Stimulated activated CD4-positive, alpha-beta T cell treated with anti-CD3 and anti-CD28 coated beads, TNF-alpha, amount 100 ng/mL, for 48 hours (primary cell): Measurements from ENCODE around the gene TUBA4B.
A peak's percentile ranks its signal among the peaks of the same experiment; 100 is the strongest.
"Not testable (repeated sequence)": the region's sequence is repeated elsewhere in the genome, so short reads cannot be mapped to it uniquely, and the experiment has no call there.

Source experiments
- DNase-seq, 3 donors: peaks; one replicate each; pipeline ENCODE4 v3.0.0-alpha.2; 2020; ENCODE audit warnings: low read depth in 3 of 3

TUBA4B gene

DNA sequence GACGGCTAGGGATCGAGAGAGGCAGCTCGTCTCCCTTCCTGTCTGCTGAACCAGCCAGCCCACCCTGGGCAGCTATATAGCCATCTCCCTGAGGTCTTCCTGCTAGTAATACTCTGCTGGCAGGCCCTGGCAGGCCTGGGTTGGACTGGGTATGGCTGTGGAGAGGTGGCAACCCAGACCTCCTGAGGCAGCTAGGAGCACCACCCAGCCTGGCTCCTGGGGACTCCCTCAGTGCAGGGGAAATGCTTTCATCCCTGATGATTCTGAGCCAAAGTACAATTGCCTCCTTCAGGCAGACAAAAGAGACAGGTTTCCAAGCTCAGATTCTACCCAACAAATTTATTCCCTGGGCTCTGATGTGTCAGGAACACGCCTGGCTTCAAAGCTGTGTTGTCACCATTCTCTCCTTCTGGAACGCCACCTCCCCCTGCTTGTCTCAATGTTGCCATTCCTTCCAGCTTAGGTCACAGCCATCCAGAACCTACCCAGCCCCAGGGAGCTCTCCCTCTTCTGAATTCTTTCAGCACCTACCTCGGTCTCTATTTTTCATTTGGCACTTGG lies 21.4 kb downstream of the TUBA4B start:
- no peak for DNase-seq

DNA sequence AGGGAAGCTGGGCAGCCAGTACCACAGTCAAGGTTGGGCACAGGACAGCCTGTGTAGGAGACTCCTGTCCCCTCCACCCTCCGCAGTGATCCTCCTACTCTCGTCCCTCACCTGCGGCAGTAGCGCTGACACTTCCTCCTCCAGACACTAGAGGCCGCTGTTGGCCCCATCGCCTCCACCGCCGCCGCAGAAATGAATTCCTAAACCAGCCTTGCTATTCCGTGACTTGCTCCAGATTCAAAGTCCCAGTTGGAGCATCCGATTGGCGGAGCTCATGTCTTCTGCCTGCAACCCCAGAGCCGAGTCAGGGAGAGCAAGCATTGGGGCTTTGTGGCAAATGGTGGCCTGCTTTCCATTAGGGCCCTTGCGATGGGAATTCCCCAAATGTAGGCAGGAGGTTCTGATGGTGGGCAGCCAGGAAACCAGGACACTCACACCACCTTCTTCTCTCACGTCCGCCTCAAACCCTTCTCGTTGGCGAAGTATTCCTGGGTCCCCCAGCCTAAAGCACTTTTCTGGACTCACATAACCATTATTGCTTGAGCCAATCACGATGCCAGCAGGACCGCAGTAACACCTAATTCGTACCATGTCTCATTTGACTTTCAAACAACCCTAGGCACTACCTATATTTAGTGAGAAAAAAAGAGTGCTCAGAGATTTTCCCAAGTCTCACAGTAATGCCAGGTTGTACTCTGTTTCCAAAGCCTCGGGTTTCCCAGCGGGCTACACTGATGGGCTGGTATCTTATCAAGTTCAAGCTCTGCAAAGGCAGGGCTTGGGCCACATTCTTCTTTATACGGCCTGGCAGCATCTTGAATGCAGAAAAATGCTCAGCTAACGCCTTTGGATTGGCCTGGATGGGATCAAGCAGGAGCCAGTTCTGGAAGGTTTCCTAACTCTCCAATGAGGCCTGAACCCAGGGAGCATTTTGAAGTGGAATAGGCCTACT lies 24.9 kb downstream of the TUBA4B start:
- peak; percentile 53 to 65 (median 63) for DNase-seq

DNA sequence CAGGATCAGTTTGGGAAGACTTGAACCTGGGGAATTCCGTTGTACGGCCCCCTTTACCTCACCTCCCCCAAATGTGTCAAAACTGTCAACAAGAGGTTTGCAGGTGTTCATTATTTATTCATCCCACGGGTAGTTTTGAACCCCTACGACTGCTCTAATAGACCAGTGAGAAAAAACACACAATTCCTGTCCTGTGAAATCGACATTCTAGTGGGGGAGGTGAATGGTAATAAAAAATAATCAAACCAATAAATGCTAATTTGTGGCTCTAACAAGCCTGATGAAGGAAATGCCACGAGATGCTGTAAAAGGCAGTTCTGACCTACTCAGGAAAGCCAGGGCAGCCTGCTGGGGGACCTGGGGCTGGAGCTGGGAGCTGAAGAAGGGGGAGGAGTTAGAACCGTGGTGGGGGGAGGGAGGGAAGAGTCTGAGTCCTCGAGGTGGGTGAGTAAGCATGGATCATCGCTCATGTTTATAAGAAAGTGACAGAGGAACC lies 25.7 kb downstream of the TUBA4B start:
- DNase-seq, result no peak

DNA sequence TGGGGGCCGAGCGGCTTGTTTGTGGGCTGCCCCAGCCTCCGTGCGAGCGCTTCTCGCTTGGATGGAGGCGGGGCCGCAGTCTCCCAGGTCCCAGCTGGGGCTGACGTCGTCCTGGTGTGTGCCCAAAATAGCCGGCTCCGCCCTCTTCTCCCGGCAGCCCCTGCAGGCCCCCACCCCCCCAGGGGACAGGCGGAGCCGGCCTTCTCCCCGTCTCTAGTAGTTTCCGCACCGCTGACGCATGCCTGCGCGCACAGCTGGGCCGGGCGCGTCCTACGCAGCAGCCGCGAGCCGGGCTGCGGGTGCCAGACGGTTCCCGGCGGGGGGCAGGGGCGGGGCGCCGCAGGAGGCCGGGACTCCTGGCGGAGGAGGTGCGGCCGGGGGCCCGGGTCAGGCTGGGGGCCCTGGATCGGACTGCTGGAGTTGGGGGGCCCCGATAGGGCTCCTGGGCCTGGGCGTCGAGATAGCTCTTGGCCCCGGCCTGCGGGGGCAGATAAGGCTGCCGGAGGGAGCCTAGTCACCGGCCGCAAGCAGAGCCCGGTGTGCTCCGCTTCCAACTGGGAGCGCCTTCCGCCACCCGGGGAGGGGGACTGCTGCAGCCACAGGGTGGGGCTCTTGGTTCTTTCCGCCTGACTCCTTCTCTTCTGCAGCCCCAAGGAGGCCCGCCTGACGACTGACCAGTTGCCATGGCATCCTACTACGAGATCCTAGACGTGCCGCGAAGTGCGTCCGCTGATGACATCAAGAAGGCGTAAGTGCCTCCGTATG lies 26.3 kb downstream of the TUBA4B start, which contains the start of gene DNAJB2:
DNAJB2 (plus strand) TSS at position 216 of the 765 bp plus-strand sequence; CDS start at position 684, 468 bp downstream.
- DNase-seq, result peak; percentile 95 to 99 (median 99)

DNA sequence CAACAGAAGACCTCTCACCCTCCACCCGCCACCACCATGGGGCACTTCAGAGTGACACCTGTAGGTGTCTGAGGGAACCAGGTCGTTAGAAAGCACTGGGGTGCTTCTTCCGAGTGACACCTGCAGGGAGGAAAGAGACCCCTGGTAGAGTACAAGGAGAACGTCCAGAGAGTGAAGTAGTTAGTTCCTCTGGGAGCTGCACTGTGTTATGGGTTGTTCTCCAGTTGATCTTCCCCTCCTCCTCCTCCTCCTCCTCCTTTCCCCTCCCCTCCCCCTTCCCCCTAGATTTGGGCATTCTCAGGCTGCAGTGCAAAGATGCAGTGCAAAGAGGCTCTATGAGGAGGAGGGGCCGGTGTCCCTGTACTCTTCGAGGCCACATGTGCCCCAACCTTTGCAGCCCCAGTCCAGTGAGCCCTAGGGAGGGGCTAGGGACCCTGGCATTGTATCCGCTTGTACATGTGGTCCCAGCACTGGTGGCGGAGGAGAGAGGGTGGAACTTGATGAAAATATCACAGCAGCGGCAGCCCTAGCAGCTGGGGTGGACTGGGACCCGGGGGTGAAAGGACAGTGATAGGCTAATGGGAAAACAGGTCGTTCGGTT lies 27.0 kb downstream of the TUBA4B start:
- no peak for DNase-seq

DNA sequence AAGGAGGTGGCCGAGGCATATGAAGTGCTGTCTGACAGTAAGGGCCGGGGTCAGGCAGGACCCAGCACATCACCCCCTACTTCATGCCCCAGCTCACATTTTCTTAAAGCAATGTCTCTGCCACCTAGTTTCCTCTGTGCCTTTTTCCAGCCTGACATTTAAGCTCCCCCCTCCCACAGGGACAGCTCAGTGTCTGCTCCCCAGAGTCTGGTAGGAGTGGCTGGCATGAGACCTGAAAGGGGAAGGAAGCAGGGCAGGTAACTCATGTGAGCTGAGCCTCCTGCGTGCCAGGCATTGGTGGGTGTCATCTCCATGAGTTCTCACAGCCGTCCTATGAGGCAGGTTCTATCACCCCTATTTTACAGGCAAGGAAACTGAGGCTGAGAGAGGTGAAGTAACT lies 27.6 kb downstream of the TUBA4B start:
- DNase-seq, result no peak

DNA sequence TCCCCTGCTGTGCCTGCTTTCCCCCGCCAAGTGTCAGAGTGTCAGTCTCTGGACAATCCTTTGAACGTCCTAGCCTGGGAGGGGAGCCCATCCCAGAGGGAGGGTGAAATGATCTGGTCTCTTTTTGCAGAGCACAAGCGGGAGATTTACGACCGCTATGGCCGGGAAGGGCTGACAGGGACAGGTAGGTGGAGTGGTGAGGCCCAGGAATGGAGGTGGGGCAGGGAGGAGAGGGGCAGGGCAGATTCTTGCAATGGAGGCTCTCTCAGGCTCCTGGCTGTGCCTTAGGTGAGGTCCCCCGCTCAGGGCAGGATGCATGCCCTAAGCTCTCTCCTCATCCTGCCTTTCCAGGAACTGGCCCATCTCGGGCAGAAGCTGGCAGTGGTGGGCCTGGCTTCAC lies 28.5 kb downstream of the TUBA4B start:
- DNase-seq, result no peak

DNA sequence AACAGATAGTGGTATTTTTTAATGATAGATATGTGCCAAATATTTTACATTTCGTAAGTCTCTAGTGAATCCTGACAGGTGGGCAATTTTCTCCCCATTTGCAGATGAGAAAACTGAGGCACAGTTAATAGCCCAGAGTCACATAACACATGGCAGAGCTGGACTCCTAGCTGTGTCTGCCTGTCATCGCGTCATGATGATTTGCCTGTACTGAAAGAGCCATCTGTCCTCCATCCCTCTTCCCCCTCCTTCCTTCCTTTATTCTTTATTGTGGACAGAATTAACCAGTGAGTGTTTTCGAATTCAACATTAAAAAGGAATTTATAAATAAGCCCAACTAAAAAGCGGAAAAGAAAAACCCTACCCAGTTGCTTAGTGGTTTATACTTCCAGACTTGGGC lies 29.3 kb downstream of the TUBA4B start:
- DNase-seq, result no peak

DNA sequence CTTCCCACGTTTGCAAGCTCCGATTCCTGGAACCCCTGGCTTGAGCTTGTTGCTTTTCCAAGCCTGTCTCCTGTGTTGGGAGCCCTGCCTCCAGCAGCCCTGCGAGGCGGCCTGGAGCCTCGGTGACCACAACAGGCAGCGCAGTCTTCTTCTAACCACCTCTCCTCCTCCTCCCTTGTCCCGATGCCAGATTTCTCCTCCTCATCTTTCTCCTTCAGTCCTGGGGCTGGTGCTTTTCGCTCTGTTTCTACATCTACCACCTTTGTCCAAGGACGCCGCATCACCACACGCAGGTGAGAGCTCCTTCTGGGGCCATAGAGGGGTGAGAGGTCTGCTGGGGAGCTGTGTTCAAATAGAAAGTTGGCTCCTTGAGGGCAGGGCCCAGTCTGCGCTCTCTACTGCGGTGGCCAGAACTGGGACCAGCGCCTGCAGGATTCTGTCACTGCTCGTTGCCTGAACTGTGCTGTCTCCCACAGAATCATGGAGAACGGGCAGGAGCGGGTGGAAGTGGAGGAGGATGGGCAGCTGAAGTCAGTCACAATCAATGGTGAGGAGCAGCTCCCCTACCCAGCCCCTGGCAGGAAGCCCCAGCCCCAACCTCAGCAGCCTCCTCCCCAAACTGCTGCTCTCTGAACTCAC lies 30.0 kb downstream of the TUBA4B start:
- DNase-seq, result no peak

DNA sequence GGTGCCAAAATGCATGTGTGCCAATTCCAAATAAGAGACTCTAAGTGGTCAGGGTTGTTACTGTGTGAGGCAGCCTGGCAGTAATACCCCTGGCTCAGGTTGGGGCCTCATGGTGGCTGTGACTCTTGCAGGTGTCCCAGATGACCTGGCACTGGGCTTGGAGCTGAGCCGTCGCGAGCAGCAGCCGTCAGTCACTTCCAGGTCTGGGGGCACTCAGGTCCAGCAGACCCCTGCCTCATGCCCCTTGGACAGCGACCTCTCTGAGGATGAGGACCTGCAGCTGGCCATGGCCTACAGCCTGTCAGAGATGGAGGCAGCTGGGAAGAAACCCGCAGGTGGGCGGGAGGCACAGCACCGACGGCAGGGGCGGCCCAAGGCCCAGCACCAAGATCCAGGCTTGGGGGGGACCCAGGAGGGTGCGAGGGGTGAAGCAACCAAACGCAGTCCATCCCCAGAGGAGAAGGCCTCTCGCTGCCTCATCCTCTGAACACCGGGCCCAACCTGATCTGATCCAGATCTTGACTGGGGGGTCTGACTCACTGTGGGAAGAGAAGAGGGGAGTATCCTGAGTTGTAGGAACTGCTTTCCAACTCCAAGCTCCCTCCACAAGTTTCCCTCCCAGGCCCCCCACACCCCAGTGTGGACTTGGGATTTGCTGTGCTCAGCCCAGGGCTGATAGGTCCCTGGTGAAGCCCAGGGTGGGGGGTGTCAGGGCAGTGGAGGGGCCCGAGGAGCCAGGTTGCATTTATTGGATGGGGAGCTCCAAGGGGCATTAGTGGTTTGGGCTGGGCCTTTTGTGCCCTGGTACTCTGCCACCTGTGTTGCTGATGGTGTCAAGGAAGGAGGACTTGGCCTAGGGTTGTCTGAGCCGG lies 31.7 kb downstream of the TUBA4B start:
- no peak for DNase-seq

DNA sequence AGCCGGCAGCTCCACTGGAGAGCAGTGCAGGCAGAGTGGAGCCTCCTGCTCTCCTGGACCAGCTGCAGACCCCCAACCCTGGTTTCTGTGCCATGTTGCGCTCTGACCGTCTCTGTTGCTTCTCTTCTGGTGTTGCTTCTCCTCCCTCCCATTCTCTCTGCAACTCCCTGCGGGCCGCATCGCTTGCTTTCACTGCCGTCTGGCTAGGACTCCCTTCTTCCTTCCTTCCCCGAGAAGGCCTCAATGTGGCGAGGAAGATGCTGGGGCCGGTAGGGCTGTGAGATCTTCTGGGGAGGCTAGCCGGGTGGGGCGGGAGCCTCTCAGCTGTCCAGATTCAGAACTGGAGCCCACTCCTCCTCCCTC lies 32.3 kb downstream of the TUBA4B start:
- no peak for DNase-seq

DNA sequence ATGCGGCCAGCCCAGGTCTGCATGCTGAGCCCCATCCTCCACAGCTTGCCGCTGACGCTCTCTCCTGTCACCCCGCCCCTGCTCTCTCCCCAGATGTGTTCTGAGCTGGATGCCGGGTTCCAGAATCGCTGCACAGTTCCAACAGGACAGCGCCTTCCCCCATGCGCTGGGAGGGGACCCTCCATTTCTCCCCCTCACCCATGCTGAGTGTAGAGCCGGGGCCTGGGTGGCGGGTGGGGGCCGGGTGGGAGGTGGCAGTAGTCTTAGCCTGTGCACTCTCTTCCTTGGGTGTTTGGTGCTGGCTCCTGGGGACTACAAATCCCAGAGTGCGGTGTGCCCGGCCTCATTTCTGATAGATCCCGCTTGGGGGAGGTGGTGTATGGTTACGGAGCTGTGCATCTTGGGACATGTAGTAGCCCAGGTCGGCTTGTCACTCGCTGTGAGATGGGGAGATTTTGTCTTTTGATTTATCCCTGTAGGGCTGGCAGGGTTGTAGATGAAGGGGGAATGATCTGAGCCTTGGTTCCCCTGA lies 32.9 kb downstream of the TUBA4B start:
- DNase-seq, result no peak

DNA sequence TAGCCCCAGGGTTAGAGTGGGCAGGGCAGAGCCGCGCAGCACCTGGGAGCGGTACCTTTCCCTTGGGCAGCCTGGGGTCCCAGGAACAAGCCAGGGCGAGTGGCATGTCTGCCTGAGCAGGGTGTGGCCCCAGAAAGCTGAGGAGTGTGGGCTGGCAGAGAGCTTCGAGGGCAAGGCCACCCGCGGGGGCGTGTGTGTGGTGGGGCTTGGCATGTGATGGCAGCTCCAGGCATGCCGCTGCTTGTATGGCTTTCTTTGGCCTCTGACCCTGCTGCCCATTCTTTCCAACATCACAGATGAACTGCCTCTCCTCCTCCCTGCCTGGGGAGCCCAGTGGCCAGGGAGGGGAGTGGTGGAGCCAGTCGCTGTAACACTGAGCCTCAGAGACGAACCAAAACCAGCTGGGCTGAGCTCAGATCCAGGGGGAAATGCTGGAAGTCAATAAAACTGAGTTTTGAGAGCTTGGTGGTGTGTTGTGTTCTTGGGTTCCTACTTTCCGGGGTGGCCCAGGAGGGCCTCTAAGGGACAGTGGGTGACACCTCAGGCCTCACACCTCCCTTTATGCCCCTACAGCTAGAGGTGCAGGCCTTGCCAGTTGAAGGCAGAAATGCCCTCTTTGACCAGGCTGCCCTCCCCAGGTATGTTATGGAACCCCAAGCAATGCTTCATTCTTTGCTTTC lies 33.5 kb downstream of the TUBA4B start:
- DNase-seq, result no peak

DNA sequence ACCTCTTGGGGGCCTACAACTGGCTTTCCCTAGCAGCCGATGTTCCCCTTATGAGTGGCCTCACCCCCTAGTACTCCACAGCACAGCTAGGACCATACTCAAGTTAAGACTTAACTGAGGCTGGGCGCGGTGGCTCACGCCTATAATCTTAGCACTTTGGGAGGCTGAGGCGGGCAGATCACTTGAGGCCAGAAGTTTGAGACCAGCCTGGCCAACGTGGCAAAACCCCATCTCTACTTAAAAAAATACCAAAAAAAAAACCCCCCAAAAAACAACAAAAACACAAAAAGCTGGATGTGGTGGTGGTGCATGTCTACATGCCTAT lies 34.0 kb downstream of the TUBA4B start:
- not testable (repeated sequence) for DNase-seq

DNA sequence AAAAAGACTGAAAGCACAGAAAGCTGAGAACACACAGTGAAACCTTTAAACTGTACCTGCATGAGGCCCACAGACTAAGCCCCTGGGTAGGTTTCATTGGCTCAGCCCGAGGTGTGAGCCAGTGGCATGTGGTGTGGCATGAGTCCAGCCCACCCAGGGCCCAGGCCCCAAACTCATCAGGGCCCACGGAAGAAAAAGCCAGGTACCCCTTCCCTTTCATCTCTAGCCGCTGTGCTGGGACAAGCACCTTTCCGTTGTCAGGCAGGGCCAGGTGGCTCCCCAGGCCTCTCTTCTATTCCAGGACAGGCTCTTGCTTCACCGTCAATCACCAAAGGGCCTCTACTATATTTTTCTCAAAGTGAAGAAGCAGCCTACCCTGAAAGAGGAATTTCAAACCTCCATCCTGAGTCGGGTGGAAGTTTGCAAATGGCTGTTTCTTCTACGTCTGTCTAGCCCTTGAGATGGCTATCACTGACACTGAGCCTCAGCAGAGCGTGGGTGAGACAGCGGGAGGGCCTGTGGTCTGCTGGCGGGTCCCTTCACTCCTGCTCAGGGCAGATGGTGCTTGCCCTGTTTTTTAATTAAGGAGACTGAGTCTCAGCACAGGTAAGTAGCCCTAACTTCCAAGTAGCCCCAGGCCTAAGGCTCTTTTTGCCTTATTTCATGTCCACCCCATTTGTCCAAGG lies 34.7 kb downstream of the TUBA4B start:
- DNase-seq, result no peak

DNA sequence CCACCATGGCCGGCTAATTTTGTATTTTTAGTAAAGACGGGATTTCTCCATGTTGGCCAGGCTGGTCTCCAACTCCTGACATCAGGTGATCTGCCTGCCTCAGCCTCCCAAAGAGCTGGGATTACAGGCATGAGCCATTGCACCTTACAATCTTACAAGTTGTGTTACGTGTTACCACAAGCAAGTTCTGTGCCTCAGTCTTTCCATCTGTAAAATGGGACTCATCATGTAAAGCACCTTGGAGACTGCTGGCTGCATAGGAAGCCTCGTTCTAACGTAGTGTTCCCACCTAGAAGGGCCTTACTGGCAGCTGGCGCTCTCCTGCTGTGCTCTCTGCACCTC lies 36.1 kb downstream of the TUBA4B start:
- no peak for DNase-seq

DNA sequence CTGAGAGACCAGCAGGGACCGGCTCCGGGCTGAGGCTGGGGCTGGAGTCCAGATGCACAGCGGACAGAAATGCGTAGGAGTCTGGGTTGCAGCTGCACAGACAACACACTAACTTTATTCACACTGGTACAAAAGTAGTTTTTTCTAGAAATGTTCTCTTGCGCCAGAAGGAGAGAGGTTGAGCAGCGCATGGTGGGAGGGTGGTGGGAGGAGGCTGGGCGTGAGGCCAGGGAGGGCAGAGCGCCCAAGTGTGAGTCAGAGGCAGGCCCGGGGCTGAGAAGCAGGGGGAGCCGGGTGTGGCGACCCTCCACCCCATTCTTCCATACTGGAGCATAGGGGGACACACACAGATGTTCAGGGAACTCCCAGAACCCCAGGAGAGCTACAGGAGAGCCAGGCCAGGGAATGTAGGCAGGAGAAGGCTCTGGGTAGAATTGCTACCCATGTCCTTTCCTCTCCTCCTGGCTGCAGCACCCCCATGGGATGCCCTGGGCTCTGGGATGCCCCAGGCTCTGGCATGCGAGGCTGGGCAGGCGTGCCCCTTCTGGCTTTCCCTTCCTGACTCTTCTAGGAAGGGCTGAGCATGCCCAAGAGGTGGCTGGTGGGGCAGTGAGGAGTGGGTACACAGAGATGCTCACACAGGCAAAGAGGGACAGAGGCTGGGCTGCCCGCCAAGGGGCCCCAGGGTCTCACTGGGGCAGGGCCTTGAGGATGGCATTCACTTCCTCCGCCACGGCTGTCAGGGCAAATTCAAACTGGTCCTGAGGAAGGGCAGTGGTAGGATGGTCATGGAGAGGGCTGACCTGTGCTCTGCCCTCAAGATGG lies 36.7 kb downstream of the TUBA4B start:
- DNase-seq, result no peak
